ENCODE results near the gene TINAGL1.
A peak's percentile ranks its signal among the peaks of the same experiment; 100 is the strongest.

The TINAGL1 gene

DNA sequence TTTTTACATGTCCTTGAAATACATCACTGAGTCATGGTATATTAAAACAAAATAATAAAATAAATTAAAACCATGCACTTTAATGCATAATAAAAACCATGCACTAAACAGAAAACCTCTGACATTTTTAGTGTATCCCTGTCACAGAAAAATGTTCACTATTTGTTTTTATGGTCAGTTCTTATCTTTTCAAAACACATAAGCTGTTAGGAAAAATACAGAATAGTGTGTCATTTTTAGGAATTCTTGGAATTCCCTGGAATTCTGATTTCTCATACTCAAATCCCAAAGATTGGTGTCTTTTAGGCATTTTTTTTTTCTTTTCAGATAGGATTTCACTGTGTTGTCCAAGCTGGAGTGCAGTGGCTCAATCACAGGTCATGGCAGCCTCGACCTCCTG is 25.1 kb upstream of the TINAGL1 start:
- CTCF ChIA-PET: no interaction called here
- POLR2A ChIA-PET (ENCODE audit: low non-redundant PET): no interaction called here
- no peak for DNase-seq (ENCODE audit: low spot score)
- TF ChIP-seq, protein P1, sequence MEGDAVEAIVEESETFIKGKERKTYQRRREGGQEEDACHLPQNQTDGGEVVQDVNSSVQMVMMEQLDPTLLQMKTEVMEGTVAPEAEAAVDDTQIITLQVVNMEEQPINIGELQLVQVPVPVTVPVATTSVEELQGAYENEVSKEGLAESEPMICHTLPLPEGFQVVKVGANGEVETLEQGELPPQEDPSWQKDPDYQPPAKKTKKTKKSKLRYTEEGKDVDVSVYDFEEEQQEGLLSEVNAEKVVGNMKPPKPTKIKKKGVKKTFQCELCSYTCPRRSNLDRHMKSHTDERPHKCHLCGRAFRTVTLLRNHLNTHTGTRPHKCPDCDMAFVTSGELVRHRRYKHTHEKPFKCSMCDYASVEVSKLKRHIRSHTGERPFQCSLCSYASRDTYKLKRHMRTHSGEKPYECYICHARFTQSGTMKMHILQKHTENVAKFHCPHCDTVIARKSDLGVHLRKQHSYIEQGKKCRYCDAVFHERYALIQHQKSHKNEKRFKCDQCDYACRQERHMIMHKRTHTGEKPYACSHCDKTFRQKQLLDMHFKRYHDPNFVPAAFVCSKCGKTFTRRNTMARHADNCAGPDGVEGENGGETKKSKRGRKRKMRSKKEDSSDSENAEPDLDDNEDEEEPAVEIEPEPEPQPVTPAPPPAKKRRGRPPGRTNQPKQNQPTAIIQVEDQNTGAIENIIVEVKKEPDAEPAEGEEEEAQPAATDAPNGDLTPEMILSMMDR (conservative IDR thresholded peaks at IDR 0.05; ENCODE audit: low read depth): no peak
- H3K27ac ChIP-seq: no peak overlapping the region

DNA sequence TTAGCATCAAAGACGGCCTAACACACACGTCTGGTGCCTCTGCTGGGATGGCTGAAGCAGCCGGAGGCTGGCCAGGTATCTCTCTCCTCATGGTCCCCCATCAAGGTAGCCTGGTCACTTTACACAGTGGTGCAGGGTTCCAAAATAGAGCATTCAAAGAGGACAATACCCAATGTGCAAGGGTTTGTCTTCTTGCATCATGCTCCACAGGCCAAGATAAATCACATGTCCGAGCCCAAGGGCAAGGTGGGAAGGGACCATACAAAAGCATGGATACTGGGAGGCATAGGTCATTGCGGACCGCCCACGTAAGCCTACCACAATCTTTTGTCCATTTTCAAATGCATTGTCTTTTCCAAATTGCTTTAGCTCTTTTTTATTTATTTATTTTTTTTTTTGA is 23.8 kb upstream of the TINAGL1 start:
- TF ChIP-seq, protein P1 (conservative IDR thresholded peaks at IDR 0.05; ENCODE audit: low read depth): no peak
- no peak overlapping the region for H3K27ac ChIP-seq
- ChIA-PET CTCF (no interaction called here), POLR2A (ENCODE audit: low non-redundant PET) (no interaction called here)
- DNase-seq (ENCODE audit: low spot score): no peak

DNA sequence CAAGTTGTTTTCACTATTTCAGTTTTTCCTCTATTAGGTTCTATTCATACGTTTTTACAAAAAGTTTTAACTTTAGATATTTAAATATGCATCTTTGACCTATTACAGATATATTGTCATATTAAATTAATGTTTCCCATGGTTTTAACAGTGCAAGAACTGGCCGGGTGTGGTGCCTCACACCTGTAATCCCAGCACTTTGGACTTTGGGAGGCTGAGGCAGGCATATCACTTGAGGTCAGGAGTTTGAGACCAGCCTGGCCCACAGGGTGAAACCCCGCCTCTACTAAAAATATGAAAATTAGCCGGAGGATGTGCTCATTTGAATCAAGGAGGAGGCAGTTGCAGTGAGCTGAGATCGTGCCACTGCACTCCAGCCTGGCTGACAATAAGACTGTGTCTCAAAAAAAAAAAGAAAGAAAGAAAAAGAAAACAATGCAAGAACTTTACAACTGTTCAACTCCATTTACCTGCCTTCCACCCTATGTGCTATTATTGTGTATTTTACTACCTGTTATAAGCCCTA is 19.8 kb upstream of the TINAGL1 start:
- H3K27ac ChIP-seq: no peak overlapping the region
- DNase-seq (ENCODE audit: low spot score): no peak
- TF ChIP-seq, protein P1 (conservative IDR thresholded peaks at IDR 0.05; ENCODE audit: low read depth): no peak
- POLR2A ChIA-PET (ENCODE audit: low non-redundant PET): no interaction called here
- CTCF ChIA-PET: interaction anchor here (1.3 kb wide), 1 partner anchor 162 kb away, joined by 4 read pairs; no protein-coding TSS in a partner anchor

DNA sequence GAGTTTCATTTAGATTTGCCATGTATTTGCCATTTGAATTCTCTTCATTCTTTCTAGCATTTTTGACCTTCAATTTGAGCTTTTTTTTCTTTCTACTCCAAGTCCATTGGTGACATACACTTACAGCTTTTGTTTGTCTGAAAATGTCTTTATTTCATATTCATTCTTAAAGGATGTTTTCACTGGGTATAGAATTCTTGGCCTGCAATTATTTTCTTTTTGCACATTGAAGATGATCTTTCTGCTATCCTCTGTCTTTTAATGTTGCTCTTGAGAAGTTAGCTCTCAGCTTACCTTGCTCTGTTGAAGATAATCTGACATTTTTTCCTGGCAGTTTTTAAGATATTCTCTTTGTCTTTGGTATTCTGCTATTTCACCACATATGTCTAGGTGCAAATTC is 16.6 kb upstream of the TINAGL1 start:
- TF ChIP-seq, protein P1 (conservative IDR thresholded peaks at IDR 0.05; ENCODE audit: low read depth): no peak
- DNase-seq (ENCODE audit: low spot score): no peak
- CTCF ChIA-PET: interaction anchor here (0.7 kb wide), 1 partner anchor 18 kb away, joined by 5 read pairs; no protein-coding TSS in a partner anchor
- no peak overlapping the region for H3K27ac ChIP-seq
- POLR2A ChIA-PET (ENCODE audit: low non-redundant PET): no interaction called here

DNA sequence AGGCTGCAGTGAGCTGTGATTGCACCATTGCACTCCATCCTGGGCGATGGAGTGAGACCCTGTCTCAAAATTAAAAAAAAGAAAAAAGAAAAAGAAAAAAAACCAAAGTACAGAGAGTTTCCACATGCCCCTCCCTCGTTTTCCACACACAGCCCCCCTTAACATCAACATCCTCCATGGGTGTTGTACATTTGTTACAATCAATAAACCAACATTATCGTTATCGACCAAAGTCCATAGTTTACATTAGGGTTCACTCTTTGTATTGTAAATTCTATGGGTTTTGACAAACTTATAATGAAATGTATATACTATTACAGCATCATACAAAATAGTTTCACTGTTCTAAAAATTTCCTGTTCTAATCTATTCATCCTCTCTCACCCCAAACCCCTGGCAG is 15.9 kb upstream of the TINAGL1 start:
- no peak for DNase-seq (ENCODE audit: low spot score)
- CTCF ChIA-PET: interaction anchor here (0.7 kb wide), 1 partner anchor 18 kb away, joined by 5 read pairs; no protein-coding TSS in a partner anchor
- TF ChIP-seq, protein P1 (conservative IDR thresholded peaks at IDR 0.05; ENCODE audit: low read depth): no peak
- POLR2A ChIA-PET (ENCODE audit: low non-redundant PET): no interaction called here
- no peak overlapping the region for H3K27ac ChIP-seq

DNA sequence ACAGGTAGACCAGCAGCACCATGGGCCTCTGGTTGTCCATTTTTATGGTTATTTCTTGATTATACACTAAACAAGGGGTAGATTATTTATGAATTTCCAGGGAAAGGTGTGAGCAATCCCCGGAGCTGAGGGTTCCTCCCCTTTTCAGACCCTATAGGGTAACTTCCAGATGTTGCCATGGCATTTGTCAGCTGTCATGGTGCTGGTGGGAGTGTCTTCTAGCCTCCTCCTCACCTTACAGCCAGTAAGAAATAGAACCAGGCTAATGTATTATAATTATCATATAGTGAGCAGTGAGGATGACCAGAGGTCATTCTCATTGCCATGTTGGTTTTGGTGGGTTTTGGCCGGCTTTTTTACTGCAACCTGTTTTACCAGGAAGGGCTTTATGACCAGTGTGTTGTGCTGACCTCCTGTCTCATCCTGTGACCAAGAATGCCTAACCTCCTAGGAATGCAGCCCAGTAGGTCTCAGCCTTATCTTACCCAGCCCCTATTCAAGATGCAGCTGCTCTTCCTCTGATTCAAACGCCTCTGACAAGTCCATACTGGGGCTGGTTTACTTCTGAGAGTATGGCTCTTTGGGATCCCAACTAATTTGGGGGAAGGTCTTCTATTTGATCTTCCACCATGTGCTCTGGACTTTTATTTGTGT is 13.5 kb upstream of the TINAGL1 start:
- peak; percentile 69 for DNase-seq (ENCODE audit: low spot score)
- POLR2A ChIA-PET (ENCODE audit: low non-redundant PET): no interaction called here
- TF ChIP-seq, protein P1 (conservative IDR thresholded peaks at IDR 0.05; ENCODE audit: low read depth): no peak
- H3K27ac ChIP-seq: no peak overlapping the region
- CTCF ChIA-PET: interaction anchor here (0.5 to 1.6 kb wide), 4 partner anchors 9 to 227 kb away, joined by 3 to 5 read pairs (median 4); no protein-coding TSS in a partner anchor

All from RWPE1 (cell line).